ENCODE measurements around the gene ANAPC4.
A peak's percentile ranks its signal among the peaks of the same experiment; 100 is the strongest.

DNA sequence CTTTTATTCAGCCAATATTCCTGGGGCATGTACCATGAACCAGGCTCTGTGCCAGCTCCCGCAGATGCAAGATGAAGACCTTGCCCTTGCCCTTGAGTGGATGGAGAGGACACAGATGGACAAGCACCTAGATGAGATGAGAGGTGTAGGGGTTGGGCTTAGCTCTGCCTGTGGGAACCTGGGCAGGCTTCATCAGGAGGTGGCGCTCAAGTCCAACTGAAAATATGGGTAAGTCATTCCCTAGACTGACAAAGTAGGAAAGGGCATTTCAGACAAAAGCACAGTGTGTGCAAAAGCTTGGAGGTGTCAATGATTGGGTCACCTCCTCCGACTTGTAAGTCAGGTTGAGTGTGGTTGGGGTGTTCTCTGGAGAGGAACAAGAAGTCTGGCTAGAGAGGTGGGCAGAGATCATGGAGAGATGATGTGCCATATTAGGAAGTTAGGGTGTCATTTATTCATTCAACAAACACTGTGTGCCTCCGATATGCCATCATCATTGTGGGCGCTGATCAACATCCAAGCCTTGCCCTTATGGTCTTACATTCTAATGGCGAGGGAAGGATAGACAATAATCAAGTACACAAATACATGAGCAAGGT is 64.6 kb downstream of the ANAPC4 start:
- TF ChIP-seq, protein P1, sequence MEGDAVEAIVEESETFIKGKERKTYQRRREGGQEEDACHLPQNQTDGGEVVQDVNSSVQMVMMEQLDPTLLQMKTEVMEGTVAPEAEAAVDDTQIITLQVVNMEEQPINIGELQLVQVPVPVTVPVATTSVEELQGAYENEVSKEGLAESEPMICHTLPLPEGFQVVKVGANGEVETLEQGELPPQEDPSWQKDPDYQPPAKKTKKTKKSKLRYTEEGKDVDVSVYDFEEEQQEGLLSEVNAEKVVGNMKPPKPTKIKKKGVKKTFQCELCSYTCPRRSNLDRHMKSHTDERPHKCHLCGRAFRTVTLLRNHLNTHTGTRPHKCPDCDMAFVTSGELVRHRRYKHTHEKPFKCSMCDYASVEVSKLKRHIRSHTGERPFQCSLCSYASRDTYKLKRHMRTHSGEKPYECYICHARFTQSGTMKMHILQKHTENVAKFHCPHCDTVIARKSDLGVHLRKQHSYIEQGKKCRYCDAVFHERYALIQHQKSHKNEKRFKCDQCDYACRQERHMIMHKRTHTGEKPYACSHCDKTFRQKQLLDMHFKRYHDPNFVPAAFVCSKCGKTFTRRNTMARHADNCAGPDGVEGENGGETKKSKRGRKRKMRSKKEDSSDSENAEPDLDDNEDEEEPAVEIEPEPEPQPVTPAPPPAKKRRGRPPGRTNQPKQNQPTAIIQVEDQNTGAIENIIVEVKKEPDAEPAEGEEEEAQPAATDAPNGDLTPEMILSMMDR (IDR thresholded peaks at IDR 0.05): peak in 6 of 7 experiments; percentile 31 to 67 (median 54)
- TF ChIP-seq POLR2A (IDR thresholded peaks at IDR 0.05): no peak
